Parathyroid adenoma (tissue), 2 donors: ENCODE measurements around the gene OSGEP.
A peak's percentile ranks its signal among the peaks of the same experiment; 100 is the strongest.

Source experiments
- H2AFZ ChIP-seq: fragments of 300-600 bp; sonication (generic); one replicate; pipeline ENCODE4 v1.7.0; 2017; ENCODE audit warnings: antibody characterized with exemption, mild to moderate bottlenecking
- H3K27ac ChIP-seq: fragments of 300-600 bp; sonication (generic); one replicate; pipeline ENCODE4 v1.7.0; 2017
- H3K27me3 ChIP-seq: fragments of 300-600 bp; sonication (generic); one replicate; pipeline ENCODE4 v1.7.0; 2017; ENCODE audit warnings: low read length; ENCODE audit not compliant: control insufficient read depth, insufficient read depth
- H3K36me3 ChIP-seq: fragments of 300-600 bp; sonication (generic); one replicate; pipeline ENCODE4 v1.7.0; 2017; ENCODE audit warnings: low read length; ENCODE audit not compliant: control insufficient read depth, insufficient read depth
- H3K4me1 ChIP-seq: fragments of 300-600 bp; sonication (generic); one replicate; pipeline ENCODE4 v1.7.0; 2017; ENCODE audit warnings: control low read depth
- H3K4me2 ChIP-seq: fragments of 300-600 bp; sonication (generic); one replicate; pipeline ENCODE4 v1.7.0; 2017; ENCODE audit warnings: low read length
- H3K4me3 ChIP-seq: fragments of 300-600 bp; sonication (generic); one replicate; pipeline ENCODE4 v1.7.0; 2017; ENCODE audit warnings: low read depth, low read length
- H3K79me2 ChIP-seq: fragments of 300-600 bp; sonication (generic); one replicate; pipeline ENCODE4 v1.7.0; 2017; ENCODE audit warnings: control low read depth
- H3K9ac ChIP-seq: fragments of 300-600 bp; sonication (generic); one replicate; pipeline ENCODE4 v1.7.0; 2017; ENCODE audit warnings: mild to moderate bottlenecking
- H3K9me3 ChIP-seq: fragments of 300-600 bp; sonication (generic); one replicate; pipeline ENCODE4 v1.7.0; 2017; ENCODE audit warnings: low read length; ENCODE audit not compliant: control insufficient read depth
- TF ChIP-seq, protein P1 (sequence below): fragments of 300-600 bp; sonication (generic); IDR thresholded peaks from one replicate; pipeline ENCODE4 v1.7.0; 2017; ENCODE audit warnings: antibody characterized with exemption, mild to moderate bottlenecking
- donor health status: primary hyperparathyroidism.

Gene OSGEP

DNA sequence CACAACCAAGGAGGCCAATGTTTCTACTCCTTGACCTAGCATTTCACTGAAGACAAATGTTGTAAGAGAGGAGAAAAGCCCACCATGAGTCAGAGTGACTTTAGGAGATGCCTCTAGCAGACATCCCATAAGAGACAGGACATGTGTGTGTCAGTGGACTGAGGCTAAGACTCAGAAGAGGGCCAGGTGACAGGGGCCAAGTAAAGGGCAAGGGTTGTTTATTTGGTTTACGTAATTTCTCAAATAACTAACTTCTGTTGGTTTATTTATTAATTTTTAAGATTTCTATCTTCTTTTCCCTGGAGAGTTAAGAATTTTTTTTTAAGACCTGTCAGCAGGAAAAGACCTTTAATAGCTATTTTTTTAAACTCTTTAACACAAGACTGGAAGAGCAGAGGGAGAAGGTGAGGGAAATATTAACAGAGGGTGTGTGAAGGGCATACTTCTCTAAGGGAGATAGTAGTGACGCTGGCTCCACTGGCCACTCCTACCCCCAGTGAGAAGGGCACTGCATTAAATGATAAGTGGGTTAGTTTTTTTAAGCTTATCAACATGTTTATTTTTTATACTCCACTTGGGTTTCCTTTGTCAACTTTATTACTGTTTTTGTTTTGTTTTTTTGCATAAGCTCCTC lies 18.0 kb upstream of the OSGEP start:
- H3K27me3 ChIP-seq = no peaks in the 10 kb centered on the region
- TF ChIP-seq, protein P1, sequence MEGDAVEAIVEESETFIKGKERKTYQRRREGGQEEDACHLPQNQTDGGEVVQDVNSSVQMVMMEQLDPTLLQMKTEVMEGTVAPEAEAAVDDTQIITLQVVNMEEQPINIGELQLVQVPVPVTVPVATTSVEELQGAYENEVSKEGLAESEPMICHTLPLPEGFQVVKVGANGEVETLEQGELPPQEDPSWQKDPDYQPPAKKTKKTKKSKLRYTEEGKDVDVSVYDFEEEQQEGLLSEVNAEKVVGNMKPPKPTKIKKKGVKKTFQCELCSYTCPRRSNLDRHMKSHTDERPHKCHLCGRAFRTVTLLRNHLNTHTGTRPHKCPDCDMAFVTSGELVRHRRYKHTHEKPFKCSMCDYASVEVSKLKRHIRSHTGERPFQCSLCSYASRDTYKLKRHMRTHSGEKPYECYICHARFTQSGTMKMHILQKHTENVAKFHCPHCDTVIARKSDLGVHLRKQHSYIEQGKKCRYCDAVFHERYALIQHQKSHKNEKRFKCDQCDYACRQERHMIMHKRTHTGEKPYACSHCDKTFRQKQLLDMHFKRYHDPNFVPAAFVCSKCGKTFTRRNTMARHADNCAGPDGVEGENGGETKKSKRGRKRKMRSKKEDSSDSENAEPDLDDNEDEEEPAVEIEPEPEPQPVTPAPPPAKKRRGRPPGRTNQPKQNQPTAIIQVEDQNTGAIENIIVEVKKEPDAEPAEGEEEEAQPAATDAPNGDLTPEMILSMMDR = no peak
- no peak overlapping the region for H3K27ac ChIP-seq
- no peaks in the 10 kb centered on the region for H3K36me3 ChIP-seq
- H3K79me2 ChIP-seq = no peaks in the 10 kb centered on the region
- no peak overlapping the region for H3K4me2 ChIP-seq
- H3K9ac ChIP-seq = no peak overlapping the region
- no peaks in the 10 kb centered on the region for H3K9me3 ChIP-seq
- no peak overlapping the region for H3K4me3 ChIP-seq
- H2AFZ ChIP-seq = no peak overlapping the region
- peaks cover 5% of the 10 kb centered on the region for H3K4me1 ChIP-seq

DNA sequence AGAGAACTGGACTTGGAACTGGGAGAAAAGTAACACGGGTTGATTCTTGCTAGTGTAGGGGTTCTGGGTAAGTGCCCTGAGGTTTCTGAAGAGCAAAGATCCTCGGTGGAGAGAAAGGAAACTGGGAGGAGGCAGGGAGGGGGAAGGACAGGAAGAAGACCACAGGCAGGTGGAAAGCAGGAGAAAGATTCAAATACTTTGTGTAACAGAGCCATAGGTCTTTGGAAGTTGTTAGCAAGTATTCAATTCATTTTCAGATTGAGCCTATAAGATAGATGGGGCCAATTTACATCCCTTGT lies 15.9 kb upstream of the OSGEP start:
- peak overlapping the region; percentile 75 for H3K27ac ChIP-seq
- TF ChIP-seq, protein P1 = no peak
- H2AFZ ChIP-seq = peak overlapping the region; percentile 92
- H3K4me2 ChIP-seq = peak overlapping the region; percentile 79
- peak overlapping the region; percentile 67 for H3K4me3 ChIP-seq
- H3K79me2 ChIP-seq = no peaks in the 10 kb centered on the region
- H3K4me1 ChIP-seq = peaks cover 3% of the 10 kb centered on the region
- H3K9ac ChIP-seq = no peak overlapping the region
- no peaks in the 10 kb centered on the region for H3K27me3 ChIP-seq
- H3K9me3 ChIP-seq = no peaks in the 10 kb centered on the region
- no peaks in the 10 kb centered on the region for H3K36me3 ChIP-seq

DNA sequence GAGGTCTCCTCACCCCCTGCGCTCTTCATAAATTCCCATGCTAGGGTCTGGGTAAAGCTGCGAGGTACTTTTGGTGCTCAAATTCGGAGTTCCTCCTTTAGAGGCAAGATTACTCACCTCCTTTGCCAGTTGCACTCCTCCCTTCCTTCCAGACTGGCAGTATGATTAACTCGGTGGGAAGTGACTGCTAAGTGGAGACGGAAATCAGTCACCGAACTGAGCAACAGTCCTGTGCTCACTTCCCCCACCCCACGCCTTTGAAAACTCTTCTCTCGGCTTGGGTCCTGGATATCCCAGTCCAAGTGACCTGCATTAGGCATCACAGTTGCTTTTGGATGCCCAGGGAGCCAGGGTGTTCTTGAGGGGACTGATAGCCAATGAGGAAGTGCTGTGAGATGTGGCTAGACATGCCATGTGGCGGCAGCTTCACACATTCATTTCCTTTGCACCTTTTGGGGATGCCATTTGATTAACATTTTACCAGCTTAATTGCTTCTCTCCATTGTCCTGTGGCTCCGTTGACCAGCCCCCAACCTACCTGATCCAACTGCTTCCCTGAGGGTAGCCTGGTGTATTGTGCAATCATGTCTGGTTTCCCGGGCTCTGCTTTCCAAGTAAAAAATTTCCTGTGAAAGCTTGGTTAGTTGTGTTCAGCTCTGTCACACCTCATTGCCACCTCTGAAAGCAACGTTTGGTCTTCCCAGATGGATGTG lies 15.4 kb upstream of the OSGEP start:
- Histone ChIP-seq H3K9me3 (no peaks in the 10 kb centered on the region), H3K36me3 (no peaks in the 10 kb centered on the region), H3K4me2 (peak overlapping the region; percentile 79), H2AFZ (peak overlapping the region; percentile 92), H3K9ac (no peak overlapping the region), H3K4me3 (peak overlapping the region; percentile 67), H3K4me1 (peaks cover 3% of the 10 kb centered on the region), H3K27ac (peak overlapping the region; percentile 75), H3K27me3 (no peaks in the 10 kb centered on the region), H3K79me2 (no peaks in the 10 kb centered on the region)
- TF ChIP-seq, protein P1 = no peak

DNA sequence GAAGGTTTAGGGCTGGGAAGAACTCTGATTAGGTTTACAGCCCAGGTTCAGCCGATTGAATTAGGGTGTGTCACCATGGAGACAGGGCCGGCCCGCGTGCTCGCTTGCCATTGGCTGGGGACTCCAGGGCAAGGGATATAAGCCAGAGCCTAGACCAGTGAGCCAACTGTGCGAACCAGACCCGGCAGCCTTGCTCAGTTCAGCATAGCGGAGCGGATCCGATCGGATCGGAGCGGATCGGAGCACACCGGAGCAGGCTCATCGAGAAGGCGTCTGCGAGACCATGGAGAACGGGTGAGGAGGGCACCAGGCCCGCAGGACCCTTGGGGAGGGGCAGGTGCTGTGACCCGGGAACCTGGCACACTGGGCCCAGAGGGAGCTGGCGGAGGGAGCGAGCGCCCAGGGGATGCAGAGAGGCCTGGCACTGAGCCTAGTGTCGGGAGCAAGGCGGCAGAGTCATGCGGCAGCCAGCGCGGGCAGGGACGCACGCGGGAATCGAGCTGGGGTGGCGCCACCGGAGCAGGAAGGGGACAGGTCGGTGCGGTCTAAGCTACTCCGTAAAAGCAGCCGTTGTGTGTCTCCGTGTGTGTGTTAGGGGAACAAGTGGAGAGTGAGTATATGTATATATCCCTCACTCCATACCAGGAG lies 14.8 kb upstream of the OSGEP start, which contains the start of gene PNP:
Gene PNP, plus strand, starts transcription at position 165 of the 648 bp plus-strand sequence. Its CDS starts 119 bp downstream, at position 284.
- H3K4me1 ChIP-seq = peaks cover 3% of the 10 kb centered on the region
- H3K79me2 ChIP-seq = no peaks in the 10 kb centered on the region
- peak within 1 kb of the TSS; percentile 92 for H2AFZ ChIP-seq
- H3K27me3 ChIP-seq = no peaks in the 10 kb centered on the region
- H3K9me3 ChIP-seq = no peaks in the 10 kb centered on the region
- peak within 1 kb of the TSS; percentile 13 for H3K9ac ChIP-seq
- peak within 1 kb of the TSS; percentile 67 for H3K4me3 ChIP-seq
- TF ChIP-seq, protein P1 = no peak
- H3K36me3 ChIP-seq = no peaks in the 10 kb centered on the region
- peak within 1 kb of the TSS; percentile 75 for H3K27ac ChIP-seq
- H3K4me2 ChIP-seq = peak within 1 kb of the TSS; percentile 79
